Suprapubic skin (tissue), 4 donors: Measurements from ENCODE around the gene KL. TPM values are rescaled to one million over a fixed set of nuclear protein-coding genes. Genes with fewer than 3 reads are reported as not detected.

Source experiments
- DNase-seq, 2 donors: peaks; one replicate each; pipeline ENCODE4 v3.0.0-alpha.2; 2019; ENCODE audit warnings: low spot score in 2 of 2
- H3K27ac ChIP-seq: fragments of 200-600 bp; sonication (generic); one replicate; pipeline ENCODE4 v1.5.1; 2019
- H3K27me3 ChIP-seq: fragments of 200-600 bp; sonication (generic); one replicate; pipeline ENCODE4 v1.5.1; 2019
- H3K36me3 ChIP-seq: fragments of 200-600 bp; sonication (generic); one replicate; pipeline ENCODE4 v1.5.1; 2019
- H3K4me1 ChIP-seq: fragments of 200-600 bp; sonication (generic); one replicate; pipeline ENCODE4 v1.5.1; 2019
- H3K4me3 ChIP-seq: fragments of 200-600 bp; sonication (generic); one replicate; pipeline ENCODE4 v1.5.1; 2019; ENCODE audit warnings: mild to moderate bottlenecking
- H3K9me3 ChIP-seq: fragments of 200-600 bp; sonication (generic); one replicate; pipeline ENCODE4 v1.5.1; 2019
- EP300 ChIP-seq: sonication (generic); formaldehyde crosslinking; IDR thresholded peaks from one replicate; pipeline ENCODE4 v1.6.1; 2017; ENCODE audit warnings: antibody characterized with exemption
- POLR2A ChIP-seq, 2 donors: fragments of 450-650 bp; IDR thresholded peaks; one replicate each; pipeline ENCODE4 v1.6.1; 2017; ENCODE audit warnings: antibody characterized with exemption in 2 of 2, mild to moderate bottlenecking in 2 of 2, moderate library complexity in 2 of 2
- POLR2AphosphoS5 ChIP-seq, 3 donors: sonication (generic); formaldehyde crosslinking; IDR thresholded peaks; one replicate each; pipeline ENCODE4 v1.6.1; 2017; ENCODE audit warnings: antibody characterized with exemption in 3 of 3
- WGBS: methylation state at CpG from one replicate; pipeline ENCODE4 v1.1.5; 2018; 5-methylcytosine and 5-hydroxymethylcytosine counted together
- total RNA-seq, 4 donors: library from RNA; depleted of rRNA; stranded (reverse); fragments of >200 nt; gene quantifications; one replicate each; pipeline ENCODE4 v1.1.0, GENCODE V29; 2016
- TF ChIP-seq, protein P1 (sequence below), 2 donors: fragments of 200-600 bp in 1 of 2; fragments of 450-650 bp in 1 of 2; sonication (generic) in 1 of 2; IDR thresholded peaks; one replicate each; pipeline ENCODE4 v1.5.1; 2016 to 2019; ENCODE audit warnings: antibody characterized with exemption in 2 of 2, mild to moderate bottlenecking in 1 of 2, moderate library complexity in 1 of 2

The KL gene
- total RNA-seq, 4 donors from 2014 or later: 0.95 to 1.6 (median 1.6) TPM

DNA sequence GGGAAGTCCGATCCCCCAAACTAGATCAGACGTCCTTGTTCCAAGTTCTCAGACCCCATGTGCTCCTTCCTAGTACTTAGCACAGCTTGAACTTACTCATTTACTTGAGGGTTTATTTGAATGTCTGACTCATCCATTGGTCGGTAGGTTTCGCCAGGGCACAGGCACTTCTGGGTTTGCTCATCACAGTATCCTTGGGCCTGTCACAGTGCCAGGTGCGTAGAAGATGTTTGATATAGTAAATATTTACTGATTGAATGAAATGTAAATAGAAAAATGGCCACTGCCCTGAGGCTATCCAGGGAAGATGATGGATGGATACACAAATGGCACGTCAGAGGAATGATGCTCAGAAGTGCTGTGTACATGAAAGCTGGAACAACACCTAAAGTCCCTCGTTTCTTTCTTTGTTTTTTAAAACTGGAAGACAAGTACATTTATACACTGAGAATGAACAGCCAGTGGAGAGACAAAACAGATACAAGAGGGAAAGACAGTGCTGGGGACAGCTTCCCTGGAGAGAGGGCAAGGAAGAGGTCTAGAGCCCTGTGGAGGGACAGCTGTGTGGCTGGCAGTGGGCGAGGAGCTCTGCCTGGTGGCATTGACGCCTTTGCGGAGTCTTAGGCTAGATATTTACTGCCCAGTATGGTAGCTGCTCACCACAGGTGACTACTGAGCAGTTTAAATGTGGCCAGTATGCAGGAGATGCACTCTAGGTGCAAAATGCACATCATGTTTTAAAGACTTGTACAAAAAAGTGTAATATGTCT lies 31.2 kb upstream of the KL start:
- 86% methylated on average over 10 of the region's 10 CpGs for WGBS
- no peaks in the 10 kb centered on the region for H3K27me3 ChIP-seq
- no peak overlapping the region for H3K4me3 ChIP-seq
- DNase-seq: no peak
- H3K9me3 ChIP-seq: no peaks in the 10 kb centered on the region
- TF ChIP-seq, protein P1, sequence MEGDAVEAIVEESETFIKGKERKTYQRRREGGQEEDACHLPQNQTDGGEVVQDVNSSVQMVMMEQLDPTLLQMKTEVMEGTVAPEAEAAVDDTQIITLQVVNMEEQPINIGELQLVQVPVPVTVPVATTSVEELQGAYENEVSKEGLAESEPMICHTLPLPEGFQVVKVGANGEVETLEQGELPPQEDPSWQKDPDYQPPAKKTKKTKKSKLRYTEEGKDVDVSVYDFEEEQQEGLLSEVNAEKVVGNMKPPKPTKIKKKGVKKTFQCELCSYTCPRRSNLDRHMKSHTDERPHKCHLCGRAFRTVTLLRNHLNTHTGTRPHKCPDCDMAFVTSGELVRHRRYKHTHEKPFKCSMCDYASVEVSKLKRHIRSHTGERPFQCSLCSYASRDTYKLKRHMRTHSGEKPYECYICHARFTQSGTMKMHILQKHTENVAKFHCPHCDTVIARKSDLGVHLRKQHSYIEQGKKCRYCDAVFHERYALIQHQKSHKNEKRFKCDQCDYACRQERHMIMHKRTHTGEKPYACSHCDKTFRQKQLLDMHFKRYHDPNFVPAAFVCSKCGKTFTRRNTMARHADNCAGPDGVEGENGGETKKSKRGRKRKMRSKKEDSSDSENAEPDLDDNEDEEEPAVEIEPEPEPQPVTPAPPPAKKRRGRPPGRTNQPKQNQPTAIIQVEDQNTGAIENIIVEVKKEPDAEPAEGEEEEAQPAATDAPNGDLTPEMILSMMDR (IDR thresholded peaks at IDR 0.05): no peak
- TF ChIP-seq POLR2AphosphoS5 (IDR thresholded peaks at IDR 0.05) (no peak), POLR2A (IDR thresholded peaks at IDR 0.05) (no peak), EP300 (no peak)
- H3K4me1 ChIP-seq: peaks cover 12% of the 10 kb centered on the region
- H3K36me3 ChIP-seq: no peaks in the 10 kb centered on the region
- no peak overlapping the region for H3K27ac ChIP-seq

- Histone ChIP-seq H3K9me3 (no peaks in the 10 kb centered on the region), H3K4me1 (peaks cover 12% of the 10 kb centered on the region), H3K27ac (no peak overlapping the region), H3K4me3 (no peak overlapping the region), H3K36me3 (no peaks in the 10 kb centered on the region), H3K27me3 (no peaks in the 10 kb centered on the region)
- WGBS: 93% methylated on average over 8 of the region's 8 CpGs
- no peak for DNase-seq
- TF ChIP-seq EP300 (no peak), POLR2A (IDR thresholded peaks at IDR 0.05) (no peak), POLR2AphosphoS5 (IDR thresholded peaks at IDR 0.05) (no peak)
- TF ChIP-seq, protein P1 (IDR thresholded peaks at IDR 0.05): no peak
Measured at GRCh38 chr13:32986552-32986951, 29.7 kb upstream of the KL start.

DNA sequence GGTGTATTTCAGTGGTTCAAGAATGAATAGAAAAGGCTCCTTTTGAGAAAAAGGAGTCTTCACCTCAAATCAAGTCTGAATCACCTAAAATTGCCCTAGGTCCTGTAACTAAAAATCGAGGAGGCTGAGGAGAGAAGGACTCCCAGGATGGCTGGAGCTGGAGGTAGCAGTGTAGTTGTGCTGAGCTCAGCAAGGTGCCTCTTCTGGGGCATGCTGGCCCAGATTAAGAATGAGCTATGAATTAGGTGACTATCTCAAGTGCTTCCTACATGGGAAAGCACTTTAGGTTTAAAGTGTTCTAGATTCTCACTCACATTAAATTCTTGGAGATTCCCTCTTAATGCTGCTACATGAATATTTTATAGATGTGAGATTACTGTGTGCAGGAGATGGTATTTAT lies 28.8 kb upstream of the KL start:
- H3K36me3 ChIP-seq: no peaks in the 10 kb centered on the region
- H3K27me3 ChIP-seq: no peaks in the 10 kb centered on the region
- H3K4me1 ChIP-seq: peaks cover 12% of the 10 kb centered on the region
- 90% methylated on average over 1 of the region's 1 CpG for WGBS
- H3K27ac ChIP-seq: no peak overlapping the region
- no peak overlapping the region for H3K4me3 ChIP-seq
- no peak for TF ChIP-seq POLR2A (IDR thresholded peaks at IDR 0.05)
- no peak for TF ChIP-seq POLR2AphosphoS5 (IDR thresholded peaks at IDR 0.05)
- TF ChIP-seq, protein P1 (IDR thresholded peaks at IDR 0.05): no peak
- TF ChIP-seq EP300: no peak
- no peaks in the 10 kb centered on the region for H3K9me3 ChIP-seq
- DNase-seq: no peak

- DNase-seq: no peak
- Histone ChIP-seq H3K36me3 (no peaks in the 10 kb centered on the region), H3K4me3 (peak overlapping the region; percentile 8), H3K9me3 (no peaks in the 10 kb centered on the region), H3K27ac (no peak overlapping the region), H3K27me3 (no peaks in the 10 kb centered on the region), H3K4me1 (peaks cover 12% of the 10 kb centered on the region)
- 27% methylated on average over 8 of the region's 8 CpGs for WGBS
- TF ChIP-seq POLR2A (IDR thresholded peaks at IDR 0.05) (no peak), POLR2AphosphoS5 (IDR thresholded peaks at IDR 0.05) (no peak), EP300 (no peak)
- TF ChIP-seq, protein P1 (IDR thresholded peaks at IDR 0.05): no peak
Measured at GRCh38 chr13:32988608-32989289, 27.5 kb upstream of the KL start.

DNA sequence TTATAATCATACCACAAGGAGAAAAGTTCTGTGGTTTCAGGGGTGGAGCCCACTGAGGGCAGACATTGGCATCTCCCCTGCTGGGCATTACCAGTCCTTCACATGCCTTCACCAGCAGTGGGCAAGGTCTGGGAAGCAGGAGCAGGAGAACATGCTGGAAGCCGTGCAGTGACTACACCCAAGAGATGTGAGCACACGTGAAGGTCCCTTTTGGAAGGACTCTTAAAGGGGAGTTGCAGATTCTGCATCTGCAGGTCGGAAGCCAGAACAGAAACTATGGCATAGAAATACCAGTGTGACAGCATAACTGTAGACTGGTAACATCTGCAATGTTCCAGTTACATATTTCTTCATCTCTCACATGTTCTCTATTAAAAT lies 26.9 kb upstream of the KL start:
- no peaks in the 10 kb centered on the region for H3K36me3 ChIP-seq
- WGBS: 30% methylated on average over 3 of the region's 3 CpGs
- TF ChIP-seq POLR2AphosphoS5 (IDR thresholded peaks at IDR 0.05) (no peak), POLR2A (IDR thresholded peaks at IDR 0.05) (no peak), EP300 (no peak)
- TF ChIP-seq, protein P1 (IDR thresholded peaks at IDR 0.05): no peak
- H3K4me3 ChIP-seq: no peak overlapping the region
- H3K9me3 ChIP-seq: no peaks in the 10 kb centered on the region
- no peak overlapping the region for H3K27ac ChIP-seq
- DNase-seq: no peak
- H3K4me1 ChIP-seq: peaks cover 12% of the 10 kb centered on the region
- no peaks in the 10 kb centered on the region for H3K27me3 ChIP-seq
